ENCODE results near the gene MEN1.

The MEN1 gene

DNA sequence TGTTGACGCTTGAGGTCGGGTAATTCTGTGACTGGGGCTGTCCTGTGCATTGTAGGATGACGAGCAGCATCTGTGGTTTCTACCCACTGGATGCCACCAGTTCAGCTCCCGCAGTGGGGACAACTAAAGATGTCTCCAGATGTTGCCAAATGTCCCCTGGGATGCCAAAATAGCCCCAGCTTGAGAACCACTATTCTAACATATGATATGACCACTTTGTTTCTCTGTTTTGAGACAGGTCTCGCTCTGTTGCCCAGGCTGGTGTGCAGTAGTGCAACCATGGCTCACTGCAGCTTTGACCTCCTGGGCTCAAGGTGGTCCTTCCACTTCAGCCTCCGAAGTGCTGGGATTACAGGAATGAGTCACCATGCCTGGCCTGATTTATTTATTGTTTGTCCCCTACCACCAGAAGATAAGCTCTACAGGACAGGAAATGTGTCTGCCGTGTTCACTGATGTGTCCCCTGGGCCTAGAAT, 4.4 kb upstream of the MEN1 start:
- Histone ChIP-seq H3K4me3 (ENCODE audit: low read depth in 1 of 5, low read length in 5 of 5) (no peak overlapping the region), H3K36me3 (ENCODE audit: control insufficient read depth in 5 of 5, insufficient read depth in 5 of 5, low read length in 5 of 5) (no peaks in the 10 kb centered on the region), H3K4me1 (ENCODE audit: control insufficient read depth in 5 of 5, insufficient read depth in 5 of 5, low read length in 5 of 5) (peaks cover 0 to 12% (median 9%) of the 10 kb centered on the region in 5 donors), H3K27me3 (ENCODE audit: control insufficient read depth in 5 of 5, insufficient read depth in 4 of 5, low read length in 5 of 5) (no peaks in the 10 kb centered on the region), H3K9ac (ENCODE audit: low read length in 5 of 5) (no peak overlapping the region), H3K9me3 (ENCODE audit: control insufficient read depth in 5 of 5, low read length in 5 of 5) (no peaks in the 10 kb centered on the region), H3K27ac (ENCODE audit: low read depth, low read length) (no peak overlapping the region)

DNA sequence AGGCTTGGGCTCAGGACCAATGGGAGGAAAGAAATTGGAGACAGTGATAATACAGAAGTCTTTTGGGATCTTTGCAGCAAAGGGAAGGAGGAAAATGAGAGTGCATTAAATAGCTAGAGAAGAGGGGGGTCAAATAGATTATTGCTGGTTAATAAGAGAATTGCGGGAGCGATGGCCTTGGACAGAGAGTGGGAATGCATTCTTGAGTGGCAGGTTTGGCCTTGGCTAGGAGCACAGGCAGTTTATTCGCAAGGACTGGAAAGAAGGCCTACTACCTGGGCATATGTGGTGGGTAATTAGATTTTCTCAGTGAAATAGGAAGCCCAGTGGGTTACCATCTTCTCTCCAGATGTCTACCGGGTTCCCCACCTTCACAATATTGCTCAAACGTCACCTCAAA, 3.5 kb upstream of the MEN1 start:
- H3K36me3 ChIP-seq (ENCODE audit: control insufficient read depth in 5 of 5, insufficient read depth in 5 of 5, low read length in 5 of 5) = no peaks in the 10 kb centered on the region
- no peak overlapping the region for H3K27ac ChIP-seq (ENCODE audit: low read depth, low read length)
- no peak overlapping the region for H3K9ac ChIP-seq (ENCODE audit: low read length in 5 of 5)
- no peak overlapping the region for H3K4me3 ChIP-seq (ENCODE audit: low read depth in 1 of 5, low read length in 5 of 5)
- peaks cover 1 to 20% (median 15%) of the 10 kb centered on the region in 5 donors for H3K4me1 ChIP-seq (ENCODE audit: control insufficient read depth in 5 of 5, insufficient read depth in 5 of 5, low read length in 5 of 5)
- H3K27me3 ChIP-seq (ENCODE audit: control insufficient read depth in 5 of 5, insufficient read depth in 4 of 5, low read length in 5 of 5) = no peaks in the 10 kb centered on the region
- no peaks in the 10 kb centered on the region for H3K9me3 ChIP-seq (ENCODE audit: control insufficient read depth in 5 of 5, low read length in 5 of 5)

DNA sequence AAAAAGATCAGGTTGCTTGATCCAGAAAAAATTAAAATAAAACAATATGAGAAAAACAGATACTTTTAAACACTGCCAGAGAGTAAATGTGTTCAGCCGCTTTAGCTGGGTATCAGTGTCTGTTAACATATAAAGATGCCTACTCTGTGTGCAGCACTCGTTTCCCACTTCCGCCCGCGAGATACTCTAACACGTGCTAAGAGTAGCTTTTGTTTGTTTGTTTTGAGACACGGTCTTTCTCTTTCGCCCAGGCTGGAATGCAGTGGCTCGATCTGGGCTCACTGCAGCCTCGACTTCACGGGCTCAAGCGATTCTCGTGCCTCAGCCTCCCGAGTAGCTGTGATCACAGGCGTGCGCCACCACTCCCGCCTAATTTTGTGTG, 531 bp upstream of the MEN1 start:
- H3K27ac ChIP-seq (ENCODE audit: low read depth, low read length) = no peak overlapping the region
- H3K9ac ChIP-seq (ENCODE audit: low read length in 5 of 5) = peak overlapping the region in 2 of 5 donors; percentile 47 to 73
- peaks cover 0 to 21% (median 12%) of the 10 kb centered on the region in 5 donors for H3K36me3 ChIP-seq (ENCODE audit: control insufficient read depth in 5 of 5, insufficient read depth in 5 of 5, low read length in 5 of 5)
- H3K4me3 ChIP-seq (ENCODE audit: low read depth in 1 of 5, low read length in 5 of 5) = peak overlapping the region; percentile 66 to 83 (median 78)
- no peaks in the 10 kb centered on the region for H3K9me3 ChIP-seq (ENCODE audit: control insufficient read depth in 5 of 5, low read length in 5 of 5)
- peaks cover 1 to 20% (median 15%) of the 10 kb centered on the region in 5 donors for H3K4me1 ChIP-seq (ENCODE audit: control insufficient read depth in 5 of 5, insufficient read depth in 5 of 5, low read length in 5 of 5)
- H3K27me3 ChIP-seq (ENCODE audit: control insufficient read depth in 5 of 5, insufficient read depth in 4 of 5, low read length in 5 of 5) = no peaks in the 10 kb centered on the region

DNA sequence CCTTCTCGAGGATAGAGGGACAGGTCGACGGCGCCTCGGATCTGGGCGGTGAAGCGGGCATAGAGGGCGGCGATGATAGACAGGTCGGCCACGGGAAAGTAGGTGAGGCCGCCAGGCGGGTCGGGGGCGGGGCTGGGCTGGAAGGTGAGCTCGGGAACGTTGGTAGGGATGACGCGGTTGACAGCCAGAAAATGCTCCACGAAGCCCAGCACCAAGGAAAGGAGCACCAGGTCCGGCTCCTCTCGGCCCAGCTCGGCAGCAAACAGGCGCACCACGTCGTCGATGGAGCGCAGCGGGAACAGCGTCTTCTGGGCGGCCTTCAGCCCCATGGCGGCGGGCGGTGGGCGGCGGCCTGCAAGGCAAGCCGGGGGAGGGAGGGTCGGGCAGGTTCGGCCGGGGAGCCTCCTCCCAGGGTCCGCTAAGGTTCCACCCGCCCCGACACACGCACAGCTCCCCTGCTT, 540 bp downstream of the MEN1 start:
- H3K36me3 ChIP-seq (ENCODE audit: control insufficient read depth in 5 of 5, insufficient read depth in 5 of 5, low read length in 5 of 5) = peaks cover 0 to 32% (median 21%) of the 10 kb centered on the region in 5 donors
- H3K27me3 ChIP-seq (ENCODE audit: control insufficient read depth in 5 of 5, insufficient read depth in 4 of 5, low read length in 5 of 5) = no peaks in the 10 kb centered on the region
- peak overlapping the region in 4 of 5 donors; percentile 76 to 84 (median 80) for H3K9ac ChIP-seq (ENCODE audit: low read length in 5 of 5)
- H3K4me1 ChIP-seq (ENCODE audit: control insufficient read depth in 5 of 5, insufficient read depth in 5 of 5, low read length in 5 of 5) = peaks cover 1 to 20% (median 15%) of the 10 kb centered on the region in 5 donors
- H3K9me3 ChIP-seq (ENCODE audit: control insufficient read depth in 5 of 5, low read length in 5 of 5) = no peaks in the 10 kb centered on the region
- no peak overlapping the region for H3K27ac ChIP-seq (ENCODE audit: low read depth, low read length)
- H3K4me3 ChIP-seq (ENCODE audit: low read depth in 1 of 5, low read length in 5 of 5) = peak overlapping the region; percentile 44 to 83 (median 78)

DNA sequence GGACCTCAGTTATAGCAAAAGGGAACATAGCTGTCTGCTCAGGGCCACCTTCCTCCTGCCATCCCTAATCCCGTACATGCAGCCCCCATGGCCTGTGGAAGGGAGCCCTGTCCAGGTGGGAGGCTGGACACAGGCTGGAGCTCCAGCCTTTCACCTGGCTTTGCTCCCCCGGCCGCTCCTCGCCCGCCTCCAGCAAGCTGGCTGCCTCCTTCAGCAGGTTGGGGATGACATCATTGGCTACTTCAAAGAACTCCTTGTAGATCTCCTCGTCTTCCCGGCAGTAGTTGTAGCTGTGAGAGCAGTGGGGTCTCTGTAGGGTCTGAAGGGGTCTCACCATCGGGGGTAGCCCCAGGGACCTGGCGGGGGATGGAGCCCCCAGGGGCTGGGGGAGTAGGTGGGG, 4.9 kb downstream of the MEN1 start:
- Histone ChIP-seq H3K4me3 (ENCODE audit: low read depth in 1 of 5, low read length in 5 of 5) (no peak overlapping the region), H3K27ac (ENCODE audit: low read depth, low read length) (no peak overlapping the region), H3K36me3 (ENCODE audit: control insufficient read depth in 5 of 5, insufficient read depth in 5 of 5, low read length in 5 of 5) (peaks cover 0 to 35% (median 23%) of the 10 kb centered on the region in 5 donors), H3K9ac (ENCODE audit: low read length in 5 of 5) (no peak overlapping the region), H3K27me3 (ENCODE audit: control insufficient read depth in 5 of 5, insufficient read depth in 4 of 5, low read length in 5 of 5) (no peaks in the 10 kb centered on the region), H3K9me3 (ENCODE audit: control insufficient read depth in 5 of 5, low read length in 5 of 5) (no peaks in the 10 kb centered on the region), H3K4me1 (ENCODE audit: control insufficient read depth in 5 of 5, insufficient read depth in 5 of 5, low read length in 5 of 5) (peaks cover 4 to 42% (median 37%) of the 10 kb centered on the region in 5 donors)

DNA sequence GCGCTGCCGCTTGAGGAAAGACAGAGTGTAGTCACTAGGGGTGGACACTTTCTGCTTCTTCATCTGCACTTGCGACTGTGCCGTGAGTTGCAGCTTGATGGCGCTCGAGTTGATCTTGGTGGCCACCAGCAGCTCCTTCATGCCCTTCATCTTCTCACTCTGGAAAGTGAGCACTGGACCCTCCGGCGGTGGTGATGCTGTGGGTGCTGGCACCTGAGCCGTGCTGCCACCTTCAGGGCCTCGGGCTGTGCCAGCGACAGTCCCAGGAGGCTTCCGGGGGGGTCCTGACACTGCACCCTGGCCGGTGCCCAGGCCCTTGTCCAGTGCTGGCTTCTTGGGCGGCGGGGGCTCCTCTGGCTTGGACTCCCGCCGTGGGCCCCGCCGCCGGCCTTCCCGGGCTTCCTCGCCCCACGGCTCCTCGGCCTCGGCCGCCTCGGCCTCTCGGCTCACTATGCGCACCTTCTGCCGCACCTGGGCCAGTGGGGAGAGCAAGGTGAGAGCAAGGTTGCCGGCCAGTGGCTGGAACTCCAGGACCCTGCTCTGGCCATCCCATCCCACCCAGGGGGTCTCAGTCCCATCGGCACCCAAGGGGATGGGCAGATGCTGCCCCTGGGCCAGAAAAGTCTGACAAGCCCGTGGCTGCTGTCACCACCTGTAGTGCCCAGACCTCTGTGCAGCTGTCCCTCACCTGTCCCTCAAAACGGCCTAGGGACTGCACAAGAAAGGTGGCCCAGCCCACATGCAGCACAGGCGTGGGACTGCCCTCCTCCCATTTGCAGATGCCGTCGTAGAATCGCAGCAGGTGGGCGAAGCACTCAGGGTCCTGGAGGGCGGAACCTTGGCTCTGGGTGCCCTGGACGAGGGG, 5.8 kb downstream of the MEN1 start:
- Histone ChIP-seq H3K36me3 (ENCODE audit: control insufficient read depth in 5 of 5, insufficient read depth in 5 of 5, low read length in 5 of 5) (peaks cover 0 to 38% (median 25%) of the 10 kb centered on the region in 5 donors), H3K27ac (ENCODE audit: low read depth, low read length) (peak overlapping the region; percentile 81), H3K9me3 (ENCODE audit: control insufficient read depth in 5 of 5, low read length in 5 of 5) (no peaks in the 10 kb centered on the region), H3K4me1 (ENCODE audit: control insufficient read depth in 5 of 5, insufficient read depth in 5 of 5, low read length in 5 of 5) (peaks cover 4 to 39% (median 35%) of the 10 kb centered on the region in 5 donors), H3K4me3 (ENCODE audit: low read depth in 1 of 5, low read length in 5 of 5) (peak overlapping the region in 3 of 5 donors; percentile 71 to 73 (median 73)), H3K27me3 (ENCODE audit: control insufficient read depth in 5 of 5, insufficient read depth in 4 of 5, low read length in 5 of 5) (no peaks in the 10 kb centered on the region), H3K9ac (ENCODE audit: low read length in 5 of 5) (peak overlapping the region in 1 of 5 donors; percentile 76)

DNA sequence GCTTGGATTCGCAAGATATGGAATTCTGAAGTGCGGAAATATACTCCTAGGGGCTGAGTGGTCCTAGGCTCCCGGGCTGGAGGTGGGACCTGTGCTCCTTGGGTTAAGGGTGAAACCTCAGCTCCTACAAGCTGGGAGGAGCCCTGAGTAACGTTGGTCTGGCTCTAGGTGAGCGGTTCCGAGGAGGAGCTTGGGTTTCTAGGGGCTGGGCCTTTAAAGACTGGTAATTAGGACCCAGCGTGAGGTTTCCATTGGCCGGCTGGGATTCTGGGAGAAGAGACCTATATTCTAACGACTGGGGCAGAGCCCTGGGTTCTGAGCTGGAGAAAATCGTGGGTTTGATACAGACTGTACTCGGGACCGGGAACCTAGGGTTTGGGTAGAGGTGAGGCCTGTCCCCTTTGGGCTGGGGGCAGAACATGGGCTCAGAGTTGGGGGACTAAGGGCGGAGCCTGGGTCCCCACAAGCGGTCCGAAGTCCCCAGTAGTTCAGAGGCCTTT, 6.5 kb downstream of the MEN1 start:
- H3K9me3 ChIP-seq (ENCODE audit: control insufficient read depth in 5 of 5, low read length in 5 of 5) = no peaks in the 10 kb centered on the region
- peaks cover 2 to 33% (median 29%) of the 10 kb centered on the region in 5 donors for H3K4me1 ChIP-seq (ENCODE audit: control insufficient read depth in 5 of 5, insufficient read depth in 5 of 5, low read length in 5 of 5)
- no peaks in the 10 kb centered on the region for H3K27me3 ChIP-seq (ENCODE audit: control insufficient read depth in 5 of 5, insufficient read depth in 4 of 5, low read length in 5 of 5)
- peak overlapping the region; percentile 48 to 77 (median 72) for H3K9ac ChIP-seq (ENCODE audit: low read length in 5 of 5)
- H3K36me3 ChIP-seq (ENCODE audit: control insufficient read depth in 5 of 5, insufficient read depth in 5 of 5, low read length in 5 of 5) = peaks cover 0 to 45% (median 32%) of the 10 kb centered on the region in 5 donors
- peak overlapping the region; percentile 81 for H3K27ac ChIP-seq (ENCODE audit: low read depth, low read length)
- H3K4me3 ChIP-seq (ENCODE audit: low read depth in 1 of 5, low read length in 5 of 5) = peak overlapping the region; percentile 65 to 73 (median 71)

DNA sequence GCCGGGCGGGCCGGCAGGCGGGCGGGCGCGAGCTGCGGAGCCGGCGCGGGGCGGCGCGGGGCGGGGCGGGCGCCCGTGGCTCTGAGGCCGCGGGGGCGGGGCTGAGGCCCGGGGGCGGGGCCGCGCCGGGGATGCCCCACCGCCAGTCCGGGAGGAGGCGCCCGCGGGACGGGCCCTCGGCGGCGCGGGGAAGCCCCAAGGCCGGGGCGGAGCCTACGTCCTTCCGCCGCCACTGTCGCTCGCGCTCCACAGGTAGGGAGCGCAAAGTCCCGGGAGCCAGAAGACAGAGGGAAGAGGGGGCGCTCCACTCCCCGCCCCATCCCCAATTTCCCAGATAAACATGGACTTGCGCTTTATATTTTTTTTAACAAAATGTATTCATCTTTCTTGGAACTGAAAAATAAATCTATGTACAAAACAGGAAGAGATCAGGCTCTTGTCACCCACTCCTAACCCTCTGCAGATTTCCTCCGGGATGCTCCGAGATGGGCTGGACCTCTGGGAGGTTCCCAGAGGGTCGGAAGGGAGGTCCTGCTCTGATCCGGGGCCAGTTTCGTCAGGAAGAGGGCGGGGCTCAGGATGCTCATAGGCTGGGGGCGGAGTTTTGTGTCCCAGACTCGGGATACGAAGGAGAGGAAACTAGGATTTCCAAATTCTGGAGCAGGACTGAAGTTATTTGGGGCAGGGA, 7.0 kb downstream of the MEN1 start, which contains the start of gene MAP4K2:
MAP4K2 (minus strand) TSS at position 57 of the 688 bp plus-strand sequence. CDS start 65 bp downstream, outside the sequence.
- H3K27ac ChIP-seq (ENCODE audit: low read depth, low read length) = peak within 1 kb of the TSS; percentile 81
- no peaks in the 10 kb centered on the region for H3K27me3 ChIP-seq (ENCODE audit: control insufficient read depth in 5 of 5, insufficient read depth in 4 of 5, low read length in 5 of 5)
- peaks cover 0 to 50% (median 35%) of the 10 kb centered on the region in 5 donors for H3K36me3 ChIP-seq (ENCODE audit: control insufficient read depth in 5 of 5, insufficient read depth in 5 of 5, low read length in 5 of 5)

DNA sequence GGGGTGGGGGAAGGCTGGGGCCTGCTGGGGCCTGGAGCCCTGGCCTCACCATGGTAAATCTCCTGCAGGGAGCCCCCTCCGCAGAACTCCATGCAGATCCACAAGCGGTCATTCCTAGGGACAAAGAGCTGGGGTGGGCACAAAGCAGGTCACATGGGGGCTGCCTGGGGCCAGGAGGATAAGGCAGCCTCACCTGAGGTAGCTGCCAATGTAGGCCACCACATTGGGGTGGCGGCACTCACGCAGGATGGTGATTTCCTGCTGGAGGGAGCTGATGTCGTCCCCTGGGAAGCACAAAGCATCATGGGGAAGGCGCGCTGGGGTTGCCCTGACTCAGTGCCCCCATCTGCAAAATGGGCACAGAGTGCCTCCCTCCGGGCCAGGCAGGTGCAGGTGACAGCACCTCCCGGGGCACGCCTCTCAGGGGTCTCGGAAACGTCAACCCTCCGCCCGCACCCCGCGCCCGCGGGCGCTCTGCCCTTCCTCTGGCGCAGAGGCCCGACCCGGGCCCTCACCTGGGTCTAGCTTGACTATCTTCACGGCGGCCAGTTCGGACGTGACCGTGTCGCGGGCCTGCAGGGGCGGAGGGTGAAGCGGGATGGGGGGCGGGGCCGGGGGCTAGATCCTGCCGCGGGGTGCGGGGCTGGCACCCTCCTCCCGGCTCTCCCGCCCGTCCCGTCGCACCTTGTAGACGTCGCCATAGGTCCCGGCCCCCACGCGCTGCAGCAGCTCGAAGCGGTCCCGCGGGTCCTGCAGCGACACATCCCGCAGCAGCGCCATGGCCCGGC, 7.8 kb downstream of the MEN1 start:
- Histone ChIP-seq H3K4me3 (ENCODE audit: low read depth in 1 of 5, low read length in 5 of 5) (peak overlapping the region in 4 of 5 donors; percentile 32 to 73 (median 52)), H3K4me1 (ENCODE audit: control insufficient read depth in 5 of 5, insufficient read depth in 5 of 5, low read length in 5 of 5) (peaks cover 2 to 33% (median 29%) of the 10 kb centered on the region in 5 donors), H3K27ac (ENCODE audit: low read depth, low read length) (peak overlapping the region; percentile 70), H3K27me3 (ENCODE audit: control insufficient read depth in 5 of 5, insufficient read depth in 4 of 5, low read length in 5 of 5) (no peaks in the 10 kb centered on the region), H3K9ac (ENCODE audit: low read length in 5 of 5) (peak overlapping the region in 3 of 5 donors; percentile 40 to 68 (median 65)), H3K36me3 (ENCODE audit: control insufficient read depth in 5 of 5, insufficient read depth in 5 of 5, low read length in 5 of 5) (peaks cover 0 to 44% (median 31%) of the 10 kb centered on the region in 5 donors), H3K9me3 (ENCODE audit: control insufficient read depth in 5 of 5, low read length in 5 of 5) (no peaks in the 10 kb centered on the region)

More for the DNA sequence above, 7.0 kb downstream of the MEN1 start, which contains the start of gene MAP4K2:
- peak within 1 kb of the TSS; percentile 48 to 77 (median 72) for H3K9ac ChIP-seq (ENCODE audit: low read length in 5 of 5)
- H3K4me1 ChIP-seq (ENCODE audit: control insufficient read depth in 5 of 5, insufficient read depth in 5 of 5, low read length in 5 of 5) = peaks cover 2 to 33% (median 29%) of the 10 kb centered on the region in 5 donors
- peak within 1 kb of the TSS; percentile 65 to 73 (median 71) for H3K4me3 ChIP-seq (ENCODE audit: low read depth in 1 of 5, low read length in 5 of 5)
- H3K9me3 ChIP-seq (ENCODE audit: control insufficient read depth in 5 of 5, low read length in 5 of 5) = no peaks in the 10 kb centered on the region

Measured in subcutaneous abdominal adipose tissue (tissue), 5 donors.